Esophagus squamous epithelium (tissue), 5 donors: ENCODE measurements around the gene PPP1R9A. TPM values are rescaled to one million over a fixed set of nuclear protein-coding genes. Genes with fewer than 3 reads are reported as not detected.
A peak's percentile ranks its signal among the peaks of the same experiment; 100 is the strongest.

Experiments used
- DNase-seq: peaks from one replicate; lab custom pipeline; 2025; lab: John Stamatoyannopoulos, UW
- H3K27ac ChIP-seq, 4 donors: fragments of 200-600 bp; sonication (generic); one replicate each; pipeline ENCODE4 v1.5.1; 2016 to 2019; ENCODE audit warnings: mild to moderate bottlenecking in 1 of 4
- H3K27me3 ChIP-seq, 4 donors: fragments of 200-600 bp; sonication (generic); 1 replicate in 3 of 4; 2 replicates in 1 of 4; pipeline versions ENCODE4 v1.5.1 to v1.6.0; 2017 to 2021; ENCODE audit warnings: antibody characterized with exemption in 1 of 4
- H3K36me3 ChIP-seq, 3 donors: fragments of 200-600 bp; sonication (generic); one replicate each; pipeline ENCODE4 v1.5.1; 2016 to 2019
- H3K4me1 ChIP-seq, 3 donors: fragments of 200-600 bp; sonication (generic); one replicate each; pipeline ENCODE4 v1.5.1; 2017 to 2019
- H3K4me3 ChIP-seq, 4 donors: fragments of 200-600 bp; sonication (generic); 1 replicate in 3 of 4; 2 replicates in 1 of 4; pipeline ENCODE4 v1.5.1; 2016 to 2019; ENCODE audit warnings: mild to moderate bottlenecking in 2 of 4, moderate library complexity in 1 of 4
- H3K9me3 ChIP-seq, 3 donors: fragments of 200-600 bp; sonication (generic); one replicate each; pipeline ENCODE4 v1.5.1; 2016 to 2019
- CTCF ChIP-seq, 6 experiments: fragments of 450-650 bp in 4 of 6; fragments of 200-600 bp in 2 of 6; sonication (generic) in 2 of 6; IDR thresholded peaks; one replicate each; pipeline ENCODE4 v1.5.1; 2016 to 2019; ENCODE audit warnings: antibody characterized with exemption in 6 of 6, mild to moderate bottlenecking in 4 of 6, moderate library complexity in 4 of 6
- POLR2A ChIP-seq, 4 donors: fragments of 450-650 bp; IDR thresholded peaks; one replicate each; pipeline ENCODE4 v1.6.1; 2017; ENCODE audit warnings: antibody characterized with exemption in 4 of 4, mild to moderate bottlenecking in 4 of 4, moderate library complexity in 3 of 4
- WGBS, 2 donors: methylation state at CpG; one replicate each; pipeline ENCODE4 v1.1.5; 2018; 5-methylcytosine and 5-hydroxymethylcytosine counted together
- intact Hi-C: fragments of 100-400 bp; cut with DNase I; formaldehyde crosslinking; loops from one replicate; pipeline ENCODE4 v1.15.0; 2022
- total RNA-seq, 4 donors: library from RNA; depleted of rRNA; stranded (reverse); fragments of >200 nt; gene quantifications; one replicate each; pipeline ENCODE4 v1.1.0, GENCODE V29; 2016
- donor health status: DM: yes; HTN: yes; CAD: no.

PPP1R9A gene
- total RNA-seq, 4 donors from 2014 or later, result 0.04 to 6.3 (median 1.0) TPM

GRCh38 chr7:94908323-94909178 lies 1.2 kb downstream of the PPP1R9A start:
- TF ChIP-seq CTCF (IDR thresholded peaks at IDR 0.05), result no peak
- WGBS, 2 donors, result 6 to 7% methylated on average over 22 to 24 of the region's 27 CpGs
- Histone ChIP-seq H3K4me3 (peak overlapping the region; percentile 25 to 68 (median 54)), H3K27me3 (peaks cover 0 to 41% (median 0%) of the 10 kb centered on the region in 4 donors), H3K4me1 (peaks cover 0 to 24% (median 9%) of the 10 kb centered on the region in 3 donors), H3K36me3 (no peaks in the 10 kb centered on the region), H3K27ac (peak overlapping the region in 3 of 4 donors; percentile 57 to 88 (median 78)), H3K9me3 (no peaks in the 10 kb centered on the region)
- no peak for DNase-seq
- intact Hi-C loops, result no loop called here

DNA sequence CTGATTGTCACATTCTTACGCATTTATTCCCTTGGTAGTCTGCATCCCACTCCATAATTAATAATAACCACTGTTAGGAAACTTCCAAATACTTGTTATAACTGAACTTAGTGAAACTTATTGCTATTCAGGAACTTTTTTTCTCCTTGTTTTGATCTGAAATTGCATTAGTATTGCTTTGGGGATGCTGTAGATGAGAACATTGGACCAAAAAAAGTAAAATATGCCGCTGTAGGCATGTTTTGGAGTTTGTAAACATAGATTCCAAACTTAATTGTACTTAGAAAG lies 1.7 kb downstream of the PPP1R9A start:
- WGBS, 2 donors, result 63 to 68% methylated on average over 2 of the region's 2 CpGs
- Histone ChIP-seq H3K27me3 (peaks cover 0 to 41% (median 0%) of the 10 kb centered on the region in 4 donors), H3K9me3 (no peaks in the 10 kb centered on the region), H3K4me3 (peak overlapping the region in 3 of 4 donors; percentile 52 to 68 (median 56)), H3K27ac (no peak overlapping the region), H3K36me3 (no peaks in the 10 kb centered on the region), H3K4me1 (peaks cover 0 to 24% (median 9%) of the 10 kb centered on the region in 3 donors)
- TF ChIP-seq CTCF (IDR thresholded peaks at IDR 0.05) (no peak), POLR2A (IDR thresholded peaks at IDR 0.05) (no peak)
- intact Hi-C loops, result no loop called here
- DNase-seq, result no peak

GRCh38 chr7:94912085-94912484 lies 4.7 kb downstream of the PPP1R9A start:
- no peak for DNase-seq
- H3K4me1 ChIP-seq, result peaks cover 0 to 20% (median 9%) of the 10 kb centered on the region in 3 donors
- no peaks in the 10 kb centered on the region for H3K9me3 ChIP-seq
- no peak overlapping the region for H3K27ac ChIP-seq
- peaks cover 0 to 37% (median 0%) of the 10 kb centered on the region in 4 donors for H3K27me3 ChIP-seq
- no peak for TF ChIP-seq CTCF (IDR thresholded peaks at IDR 0.05)
- no peak for TF ChIP-seq POLR2A (IDR thresholded peaks at IDR 0.05)
- no peaks in the 10 kb centered on the region for H3K36me3 ChIP-seq
- no peak overlapping the region for H3K4me3 ChIP-seq
- intact Hi-C loops, result no loop called here

GRCh38 chr7:94913391-94913790 lies 6.0 kb downstream of the PPP1R9A start:
- no peak for DNase-seq

More at GRCh38 chr7:94913391-94913790, 6.0 kb downstream of the PPP1R9A start:
- peaks cover 0 to 24% (median 0%) of the 10 kb centered on the region in 4 donors for H3K27me3 ChIP-seq
- H3K4me3 ChIP-seq, result no peak overlapping the region
- no peaks in the 10 kb centered on the region for H3K36me3 ChIP-seq
- H3K4me1 ChIP-seq, result peaks cover 0 to 10% (median 0%) of the 10 kb centered on the region in 3 donors
- H3K27ac ChIP-seq, result no peak overlapping the region
- intact Hi-C loops, result no loop called here
- TF ChIP-seq CTCF (IDR thresholded peaks at IDR 0.05) (no peak), POLR2A (IDR thresholded peaks at IDR 0.05) (no peak)
- no peaks in the 10 kb centered on the region for H3K9me3 ChIP-seq
